WTC11 (cell line): ENCODE data around the gene FMNL1. TPM values are rescaled to one million over a fixed set of nuclear protein-coding genes. Genes with fewer than 3 reads are reported as not detected.

Experiments
- ATAC-seq: fragments of 200-7000 bp; cut with Tn5 transposase; 2 replicates; pipeline ENCODE4 v1.10.0; 2021; ENCODE audit warnings: mild to moderate bottlenecking, moderate library complexity
- CTCF ChIA-PET: fragments of 300-600 bp; sonication (Branson Sonifier 250); formaldehyde crosslinking; loops from one replicate; lab custom pipeline; 2021; ENCODE audit warnings: antibody characterized with exemption; lab: Charles Lee
- POLR2A ChIA-PET: fragments of 350-600 bp; sonication (Branson Sonifier 250); formaldehyde crosslinking; loops from one replicate; lab custom pipeline; 2021; ENCODE audit warnings: antibody characterized with exemption; lab: Charles Lee
- DNase-seq: peaks from one replicate; pipeline ENCODE4 v3.0.0; 2021; ENCODE audit warnings: low spot score
- H3K27ac Mint-ChIP-seq: 2 replicates; pipeline ENCODE4 v1.8.0; 2021; ENCODE audit warnings: mixed read lengths
- H3K27me3 Mint-ChIP-seq: 2 replicates; pipeline ENCODE4 v1.8.0; 2021; ENCODE audit warnings: low read depth, mild to moderate bottlenecking, moderate library complexity, mixed read lengths
- H3K36me3 Mint-ChIP-seq: 2 replicates; pipeline ENCODE4 v1.8.0; 2021; ENCODE audit warnings: mixed read lengths
- H3K4me1 Mint-ChIP-seq: 2 replicates; pipeline ENCODE4 v1.8.0; 2022; ENCODE audit warnings: mixed read lengths
- H3K4me3 Mint-ChIP-seq: 2 replicates; pipeline ENCODE4 v1.8.0; 2021; ENCODE audit warnings: mild to moderate bottlenecking, moderate library complexity, mixed read lengths
- H3K9me3 Mint-ChIP-seq: 2 replicates; pipeline ENCODE4 v1.8.0; 2021; ENCODE audit warnings: mixed read lengths
- AFF4 ChIP-seq: sonication (generic); formaldehyde crosslinking; IDR thresholded peaks from 2 replicates; pipeline ENCODE4 v1.8.1; 2023; ENCODE audit warnings: mild to moderate bottlenecking, missing genetic modification reagents, borderline replicate concordance
- AR ChIP-seq: fragments of 250-450 bp; sonication (Bioruptor Pico); IDR thresholded peaks from 2 replicates; pipeline ENCODE4 v1.9.0; 2021; ENCODE audit warnings: mild to moderate bottlenecking
- CTCF ChIP-seq: fragments of 200-600 bp; IDR thresholded peaks from 2 replicates; pipeline ENCODE4 v1.8.0; 2022; ENCODE audit warnings: antibody characterized with exemption
- E2F4 ChIP-seq: sonication (generic); formaldehyde crosslinking; IDR thresholded peaks from 2 replicates; pipeline ENCODE4 v1.8.1; 2022; ENCODE audit warnings: low read depth, mild to moderate bottlenecking, moderate library complexity, missing genetic modification reagents, borderline replicate concordance
- HMGA2 ChIP-seq: fragments of 250-450 bp; sonication (Bioruptor Pico); IDR thresholded peaks from 2 replicates; pipeline ENCODE4 v1.4.0; 2021; ENCODE audit warnings: mild to moderate bottlenecking, moderate library complexity
- HMGXB4 ChIP-seq: sonication (generic); formaldehyde crosslinking; IDR thresholded peaks from 2 replicates; pipeline ENCODE4 v1.8.1; 2023; ENCODE audit warnings: mild to moderate bottlenecking, moderate library complexity, missing genetic modification reagents
- JAZF1 ChIP-seq: fragments of 250-450 bp; sonication (Bioruptor Pico); IDR thresholded peaks from 2 replicates; pipeline ENCODE4 v1.9.0; 2021; ENCODE audit warnings: moderate library complexity, mild to moderate bottlenecking, inconsistent platforms
- NFATC4 ChIP-seq: fragments of 250-450 bp; sonication (Bioruptor Pico); IDR thresholded peaks from 2 replicates; pipeline ENCODE4 v1.9.0; 2021; ENCODE audit warnings: mild to moderate bottlenecking
- PREB ChIP-seq: sonication (generic); formaldehyde crosslinking; IDR thresholded peaks from 2 replicates; pipeline ENCODE4 v1.8.1; 2022; ENCODE audit warnings: mild to moderate bottlenecking, missing genetic modification reagents, moderate library complexity, borderline replicate concordance
- TCF7 ChIP-seq: sonication (generic); formaldehyde crosslinking; IDR thresholded peaks from 2 replicates; pipeline ENCODE4 v1.8.0; 2022; ENCODE audit warnings: mild to moderate bottlenecking, low read depth, missing genetic modification reagents, moderate library complexity
- TEAD4 ChIP-seq: sonication (generic); formaldehyde crosslinking; IDR thresholded peaks from 2 replicates; pipeline ENCODE4 v1.8.0; 2022; ENCODE audit warnings: mild to moderate bottlenecking, missing genetic modification reagents
- USF2 ChIP-seq: sonication (generic); formaldehyde crosslinking; IDR thresholded peaks from 2 replicates; pipeline ENCODE4 v1.8.1; 2023; ENCODE audit warnings: mild to moderate bottlenecking, missing genetic modification reagents, moderate library complexity
- ZNF121 ChIP-seq: sonication (generic); formaldehyde crosslinking; IDR thresholded peaks from 2 replicates; pipeline ENCODE4 v1.8.0; 2023; ENCODE audit warnings: missing genetic modification reagents
- ZNF138 ChIP-seq: sonication (generic); formaldehyde crosslinking; conservative IDR thresholded peaks from 2 replicates; pipeline ENCODE4 v1.8.1; 2022; ENCODE audit warnings: mild to moderate bottlenecking, moderate library complexity, missing genetic modification reagents
- total RNA-seq: library from RNA; stranded (reverse); gene quantifications from 3 replicates; pipeline ENCODE4 v1.2.3, GENCODE V29; 2021
- TF ChIP-seq, protein P1 (sequence below): sonication (generic); formaldehyde crosslinking; IDR thresholded peaks from 2 replicates; pipeline ENCODE4 v1.8.0; 2023; ENCODE audit warnings: missing genetic modification reagents
- TF ChIP-seq, protein P2 (sequence below): sonication (generic); formaldehyde crosslinking; conservative IDR thresholded peaks from 2 replicates; pipeline ENCODE4 v1.8.1; 2023; ENCODE audit warnings: mild to moderate bottlenecking, low read depth, missing genetic modification reagents, moderate library complexity

The FMNL1 gene
- total RNA-seq, 1 experiment from 2014 or later: 5.3 TPM

DNA sequence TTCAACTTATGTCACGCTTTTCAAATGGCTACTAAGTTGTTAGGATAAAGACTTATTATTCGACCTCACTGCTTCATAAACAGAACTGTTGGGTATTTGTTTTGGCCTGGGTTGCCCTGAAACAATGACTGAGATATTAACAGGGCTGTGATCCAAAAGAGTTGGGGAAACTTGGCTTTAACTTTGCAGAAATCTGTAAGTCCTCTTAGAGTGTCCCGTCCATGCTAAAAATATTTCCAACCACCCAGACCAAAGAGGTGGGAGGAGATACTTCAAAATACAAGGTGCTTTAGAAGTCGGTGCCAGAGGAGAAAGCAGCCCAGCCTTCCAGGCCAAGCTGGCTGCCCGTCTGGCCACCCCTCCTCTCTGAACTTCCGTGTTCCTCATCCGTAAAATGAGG, 56.3 kb downstream of the FMNL1 start (continued):
- TF ChIP-seq HMGXB4 (CRISPR knock-in tag): no peak
- TF ChIP-seq PREB: no peak
- TF ChIP-seq E2F4 (CRISPR knock-in tag): no peak
- TF ChIP-seq CTCF: no peak

GRCh38 chr17:45279898-45280297, 58.2 kb downstream of the FMNL1 start:
- ATAC-seq: no peak
- Mint-ChIP-seq H3K9me3 (no peaks in the 10 kb centered on the region), H3K4me3 (no peak overlapping the region), H3K4me1 (peaks cover 4% of the 10 kb centered on the region), H3K36me3 (peaks cover 7% of the 10 kb centered on the region), H3K27me3 (no peaks in the 10 kb centered on the region), H3K27ac (no peak overlapping the region)
- ChIA-PET CTCF (interaction anchor here (0.6 to 0.7 kb wide), 2 partner anchors 37 to 94 kb away, joined by 3 to 4 read pairs; no protein-coding TSS in a partner anchor), POLR2A (no interaction called here)
- TF ChIP-seq, protein P1, sequence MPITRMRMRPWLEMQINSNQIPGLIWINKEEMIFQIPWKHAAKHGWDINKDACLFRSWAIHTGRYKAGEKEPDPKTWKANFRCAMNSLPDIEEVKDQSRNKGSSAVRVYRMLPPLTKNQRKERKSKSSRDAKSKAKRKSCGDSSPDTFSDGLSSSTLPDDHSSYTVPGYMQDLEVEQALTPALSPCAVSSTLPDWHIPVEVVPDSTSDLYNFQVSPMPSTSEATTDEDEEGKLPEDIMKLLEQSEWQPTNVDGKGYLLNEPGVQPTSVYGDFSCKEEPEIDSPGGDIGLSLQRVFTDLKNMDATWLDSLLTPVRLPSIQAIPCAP (CRISPR knock-in tag): no peak
- TF ChIP-seq ZNF138 (CRISPR knock-in tag) (no peak), TCF7 (CRISPR knock-in tag) (no peak), TEAD4 (CRISPR knock-in tag) (no peak), AFF4 (CRISPR knock-in tag) (no peak), NFATC4 (no peak), HMGA2 (CRISPR knock-in tag) (no peak), USF2 (no peak), JAZF1 (no peak), AR (no peak), ZNF121 (CRISPR knock-in tag) (no peak)
- TF ChIP-seq, protein P2, sequence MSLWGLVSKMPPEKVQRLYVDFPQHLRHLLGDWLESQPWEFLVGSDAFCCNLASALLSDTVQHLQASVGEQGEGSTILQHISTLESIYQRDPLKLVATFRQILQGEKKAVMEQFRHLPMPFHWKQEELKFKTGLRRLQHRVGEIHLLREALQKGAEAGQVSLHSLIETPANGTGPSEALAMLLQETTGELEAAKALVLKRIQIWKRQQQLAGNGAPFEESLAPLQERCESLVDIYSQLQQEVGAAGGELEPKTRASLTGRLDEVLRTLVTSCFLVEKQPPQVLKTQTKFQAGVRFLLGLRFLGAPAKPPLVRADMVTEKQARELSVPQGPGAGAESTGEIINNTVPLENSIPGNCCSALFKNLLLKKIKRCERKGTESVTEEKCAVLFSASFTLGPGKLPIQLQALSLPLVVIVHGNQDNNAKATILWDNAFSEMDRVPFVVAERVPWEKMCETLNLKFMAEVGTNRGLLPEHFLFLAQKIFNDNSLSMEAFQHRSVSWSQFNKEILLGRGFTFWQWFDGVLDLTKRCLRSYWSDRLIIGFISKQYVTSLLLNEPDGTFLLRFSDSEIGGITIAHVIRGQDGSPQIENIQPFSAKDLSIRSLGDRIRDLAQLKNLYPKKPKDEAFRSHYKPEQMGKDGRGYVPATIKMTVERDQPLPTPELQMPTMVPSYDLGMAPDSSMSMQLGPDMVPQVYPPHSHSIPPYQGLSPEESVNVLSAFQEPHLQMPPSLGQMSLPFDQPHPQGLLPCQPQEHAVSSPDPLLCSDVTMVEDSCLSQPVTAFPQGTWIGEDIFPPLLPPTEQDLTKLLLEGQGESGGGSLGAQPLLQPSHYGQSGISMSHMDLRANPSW (CRISPR knock-in tag): no peak
- no peak for DNase-seq
